GM21447 (cell line): ENCODE data around the gene USP3.
"Not testable (repeated sequence)": the region's sequence is repeated elsewhere in the genome, so short reads cannot be mapped to it uniquely, and the experiment has no call there.

ENCODE experiments used
- ATAC-seq: cut with Tn5 transposase; IDR thresholded peaks from one replicate; pipeline ENCODE4 v1.9.1; 2021; ENCODE audit not compliant: unreplicated experiment

USP3 gene

GRCh38 chr15:63476229-63476632 is 28.2 kb upstream of the USP3 start:
- ATAC-seq, result no peak

DNA sequence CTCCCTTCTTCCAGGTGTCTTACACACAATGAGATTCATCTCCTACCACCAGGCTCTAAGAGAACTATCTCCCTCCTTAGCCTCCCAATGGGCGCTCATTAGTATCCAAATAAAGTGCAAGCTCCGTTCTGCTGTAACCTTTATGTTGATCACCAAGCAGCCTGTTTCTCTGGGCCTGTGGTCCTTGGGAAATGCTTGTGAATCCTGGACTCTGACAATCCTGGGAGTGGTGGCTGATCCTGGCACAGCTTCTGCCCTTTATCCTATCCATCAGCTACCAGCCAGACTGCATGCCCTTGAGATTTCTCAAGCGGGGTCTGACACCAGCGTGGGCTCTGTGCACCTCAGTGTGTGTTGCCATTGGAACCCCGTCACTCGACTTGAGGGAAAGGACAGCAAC is 26.1 kb upstream of the USP3 start:
- ATAC-seq, result no peak

DNA sequence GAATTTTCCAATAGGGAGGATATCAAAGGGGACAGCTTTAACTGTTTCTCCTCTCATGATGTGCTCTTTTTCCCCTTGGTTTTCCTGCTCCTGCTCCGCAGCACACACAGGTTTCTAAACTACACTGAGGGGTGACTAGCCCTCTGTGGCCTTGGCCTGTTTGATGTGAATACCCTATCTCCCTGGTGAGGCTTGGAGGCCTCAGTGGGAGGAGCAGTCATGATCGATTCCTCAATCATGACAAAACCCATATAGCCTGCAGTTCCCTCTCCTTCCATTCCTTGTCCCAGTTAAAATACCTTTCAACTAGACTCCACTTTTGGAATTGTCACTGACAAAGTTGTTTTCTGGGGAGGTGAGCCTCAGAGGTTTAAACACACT is 24.0 kb upstream of the USP3 start:
- ATAC-seq, result no peak

GRCh38 chr15:63481105-63481810 is 23.1 kb upstream of the USP3 start:
- ATAC-seq, result no peak

DNA sequence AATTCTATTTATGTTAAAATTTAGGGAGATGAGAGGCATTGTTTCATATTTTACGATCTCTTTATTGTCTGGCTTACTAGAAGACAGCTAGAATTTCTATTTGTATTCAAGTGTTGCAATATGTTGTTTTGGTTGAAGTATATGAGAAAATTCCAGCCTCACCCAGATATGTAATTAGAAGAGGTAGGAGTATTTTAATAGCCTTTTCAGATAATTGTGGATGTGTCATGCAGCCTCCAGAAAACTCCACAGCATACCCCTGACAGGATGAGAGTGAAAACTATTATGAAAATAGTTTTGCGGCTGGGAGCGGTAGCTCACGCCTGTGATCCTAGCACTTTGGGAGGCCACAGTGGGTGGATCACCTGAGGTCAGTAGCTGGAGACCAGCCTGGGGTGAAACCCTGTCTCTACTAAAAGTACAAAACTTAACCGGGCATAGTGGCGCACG is 21.5 kb upstream of the USP3 start:
- ATAC-seq, result no peak

DNA sequence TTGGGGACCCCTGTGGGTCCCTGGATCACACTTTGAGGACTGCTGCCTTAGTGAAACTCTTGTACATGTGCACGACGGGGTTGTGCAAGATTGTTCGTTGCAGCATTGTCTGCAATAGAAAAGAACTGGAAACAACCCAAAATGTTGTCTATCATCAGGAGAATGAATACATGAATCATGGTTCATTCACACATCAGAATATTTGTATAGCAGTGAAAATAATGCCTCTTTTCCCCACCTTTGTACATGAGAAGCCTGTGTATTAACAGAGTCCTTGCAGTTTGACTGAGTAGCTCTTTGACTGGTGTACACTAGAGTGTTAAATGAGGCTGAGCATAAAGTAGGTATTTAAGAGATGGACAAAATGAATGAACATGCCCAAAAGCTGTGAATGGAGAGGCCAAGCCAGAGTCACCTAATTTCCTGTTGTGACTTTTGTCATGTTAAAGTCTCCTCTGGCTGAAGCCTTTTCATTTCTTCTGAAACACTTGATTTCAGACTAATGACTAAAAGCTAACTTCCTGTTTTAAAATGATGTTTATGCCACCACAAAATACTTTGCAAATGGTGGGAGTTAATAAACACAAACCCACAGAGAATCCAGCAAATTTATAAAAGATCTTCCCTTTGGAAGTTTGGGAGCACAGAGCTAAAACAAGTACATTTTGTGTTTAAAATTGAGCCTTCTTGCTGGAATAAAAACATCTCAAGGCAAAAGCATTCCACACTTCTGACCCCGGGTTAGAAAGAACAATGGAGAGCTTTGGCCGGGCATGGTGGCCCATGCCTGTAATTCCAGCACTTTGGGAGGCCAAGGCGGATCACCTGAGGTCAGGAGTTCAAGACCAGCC is 20.6 kb upstream of the USP3 start:
- ATAC-seq, result no peak

- no peak for ATAC-seq
These were observed 19.8 kb upstream of the USP3 start for GRCh38 chr15:63484433-63485186.

DNA sequence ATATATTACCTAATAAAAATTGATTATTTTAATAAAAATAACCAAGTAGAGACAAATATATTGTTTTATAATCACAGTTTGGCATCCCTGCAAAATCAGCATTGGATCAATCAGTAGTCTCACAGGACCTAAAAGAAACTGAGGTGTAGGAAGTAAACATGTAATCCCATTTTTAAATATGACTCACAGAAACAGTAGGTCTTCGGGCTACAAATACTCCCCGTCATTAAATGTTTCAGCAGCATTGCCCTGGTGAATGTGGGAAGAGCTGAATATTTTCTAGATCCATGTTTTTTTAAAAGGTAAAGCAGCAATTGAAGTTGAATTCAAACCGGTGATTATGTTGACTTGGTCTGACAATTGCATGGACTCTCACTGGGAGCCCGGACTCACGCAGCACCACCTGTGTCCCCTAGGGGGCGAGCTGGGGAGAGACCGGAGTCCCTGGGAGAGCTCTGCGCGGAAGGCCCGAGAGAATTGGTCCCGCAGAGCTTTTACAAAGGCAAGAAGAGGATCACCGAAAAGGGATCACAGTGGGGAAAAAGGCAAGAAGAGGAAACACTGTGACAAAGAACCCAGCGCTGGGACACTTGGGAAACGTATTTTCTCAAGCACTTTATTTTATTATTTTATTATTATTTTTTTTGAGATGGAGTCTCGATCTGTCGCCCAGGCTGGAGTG is 17.2 kb upstream of the USP3 start:
- ATAC-seq, result no peak

DNA sequence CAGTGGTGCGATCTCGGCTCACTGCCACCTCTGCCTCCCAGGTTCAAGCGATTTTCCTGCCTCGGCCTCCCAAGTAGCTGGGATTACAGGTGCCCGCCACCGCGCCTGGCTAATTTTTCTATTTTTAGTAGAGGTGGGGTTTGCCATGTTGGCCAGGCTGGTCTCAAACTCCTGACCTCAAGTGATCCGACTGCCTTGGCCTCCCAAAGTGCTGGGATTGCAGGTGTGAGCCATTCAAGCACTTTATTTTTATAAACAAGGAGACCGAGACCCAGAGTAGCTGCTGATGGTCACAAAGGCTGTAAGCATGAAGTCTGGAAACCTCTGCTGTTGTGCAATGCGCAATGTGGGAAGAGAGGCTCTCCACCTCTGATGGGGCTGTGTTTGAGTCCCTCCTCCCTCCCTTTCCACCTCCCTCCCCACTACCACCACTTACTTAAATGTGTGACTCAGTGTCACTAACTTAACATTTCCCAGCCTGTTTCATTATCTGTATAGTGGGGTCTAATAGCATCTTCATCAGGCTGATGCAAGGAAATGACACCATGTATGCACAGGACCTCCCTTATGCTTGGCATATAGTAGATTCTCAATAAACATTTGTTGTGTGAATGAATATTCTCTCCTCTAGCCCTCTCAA is 16.5 kb upstream of the USP3 start:
- ATAC-seq, result not testable (repeated sequence)

GRCh38 chr15:63488398-63488960 is 15.9 kb upstream of the USP3 start:
- ATAC-seq, result no peak

- ATAC-seq, result no peak
These were observed 15.0 kb upstream of the USP3 start for GRCh38 chr15:63489352-63489751.

DNA sequence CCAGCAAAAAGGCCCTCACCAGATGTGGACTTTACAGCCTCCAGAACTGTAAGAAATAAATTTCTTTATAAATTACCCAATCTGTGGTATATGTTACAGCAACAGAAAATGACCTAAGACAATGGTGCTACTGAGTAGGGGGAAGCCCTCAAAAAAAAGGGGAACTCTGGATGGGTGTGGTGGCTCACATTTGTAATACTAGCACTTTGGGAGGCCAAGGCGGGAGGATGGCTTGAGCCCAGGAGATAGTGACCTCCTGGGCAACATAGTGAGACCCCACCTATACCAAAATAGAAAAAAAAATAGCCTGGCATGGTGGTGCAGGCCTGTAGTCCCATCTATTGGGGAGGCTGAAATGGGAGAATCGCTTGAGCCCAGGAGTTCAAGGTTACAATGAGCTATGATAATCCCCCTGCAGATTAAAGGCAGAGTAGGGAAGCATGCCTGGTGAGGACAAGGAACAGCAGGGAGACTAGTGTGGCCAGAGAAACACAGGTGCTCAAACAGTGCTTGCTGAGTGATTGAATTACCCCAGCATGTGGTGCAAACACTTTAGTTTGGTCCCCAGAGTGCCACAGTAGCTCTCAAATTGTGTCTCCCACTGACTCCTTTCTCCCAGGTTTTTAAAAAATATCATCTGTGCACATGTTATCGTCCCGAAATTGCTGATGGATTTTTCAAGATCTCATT is 13.9 kb upstream of the USP3 start:
- ATAC-seq, result no peak

DNA sequence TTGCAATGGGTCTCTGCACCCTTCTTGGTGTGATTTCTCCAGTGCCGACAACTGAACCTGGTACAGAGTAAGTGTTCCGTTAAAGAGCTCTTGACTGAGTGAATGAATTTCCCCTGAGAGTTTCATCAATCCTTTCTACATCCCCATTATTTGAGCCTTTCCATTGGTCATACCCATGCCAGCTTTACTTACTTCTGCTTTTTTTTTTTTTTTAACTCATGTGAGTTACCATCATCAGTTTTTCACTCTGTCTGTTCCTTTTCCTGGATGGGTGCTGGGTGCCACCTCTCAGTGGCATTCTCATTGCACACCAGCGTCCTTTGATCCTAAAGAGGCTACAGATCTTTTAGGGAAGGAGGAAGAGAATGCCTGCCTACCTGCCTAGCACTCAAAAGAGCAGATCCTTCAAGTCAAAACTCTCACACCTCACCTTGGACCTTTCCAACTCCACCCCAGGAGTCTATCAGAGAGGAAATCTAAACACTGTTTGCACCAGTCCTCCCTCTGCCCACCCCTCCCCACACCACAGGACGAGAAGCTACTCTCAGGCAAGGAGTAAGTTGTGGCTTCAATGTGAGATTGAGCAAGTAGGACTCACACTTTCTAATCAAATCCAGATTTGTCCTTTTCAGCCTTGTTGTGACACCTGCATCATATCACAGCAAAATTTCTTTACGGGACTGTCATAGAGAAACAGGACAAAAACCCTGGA is 13.1 kb upstream of the USP3 start:
- ATAC-seq, result no peak

- ATAC-seq, result no peak
These were observed 12.4 kb upstream of the USP3 start for GRCh38 chr15:63491979-63492378.

DNA sequence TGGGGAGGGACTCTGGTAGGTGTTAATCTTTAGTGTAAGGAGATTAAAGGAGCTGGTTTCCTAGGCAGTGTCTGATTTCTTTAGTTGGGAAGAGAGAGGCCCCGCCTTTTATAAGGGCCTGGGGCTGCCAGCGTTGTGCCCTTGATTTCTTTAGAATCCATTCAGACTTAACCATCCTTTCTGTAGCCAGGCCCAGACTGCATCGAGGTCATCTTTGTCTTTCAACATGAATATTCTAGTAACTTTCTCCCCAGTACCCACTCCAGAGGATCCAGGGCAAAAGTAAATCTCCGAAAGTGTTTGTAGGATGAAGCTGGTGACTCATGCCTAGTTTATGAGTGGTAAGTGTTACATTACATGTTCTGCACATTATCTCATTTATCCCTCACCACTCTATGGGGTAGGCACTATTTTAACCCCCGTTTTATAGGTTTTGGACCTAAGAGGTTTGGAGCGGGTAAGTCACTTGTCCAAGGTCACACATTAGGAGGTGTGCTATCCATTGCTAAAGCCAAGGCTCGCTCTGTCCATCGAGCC is 11.8 kb upstream of the USP3 start:
- ATAC-seq, result no peak

DNA sequence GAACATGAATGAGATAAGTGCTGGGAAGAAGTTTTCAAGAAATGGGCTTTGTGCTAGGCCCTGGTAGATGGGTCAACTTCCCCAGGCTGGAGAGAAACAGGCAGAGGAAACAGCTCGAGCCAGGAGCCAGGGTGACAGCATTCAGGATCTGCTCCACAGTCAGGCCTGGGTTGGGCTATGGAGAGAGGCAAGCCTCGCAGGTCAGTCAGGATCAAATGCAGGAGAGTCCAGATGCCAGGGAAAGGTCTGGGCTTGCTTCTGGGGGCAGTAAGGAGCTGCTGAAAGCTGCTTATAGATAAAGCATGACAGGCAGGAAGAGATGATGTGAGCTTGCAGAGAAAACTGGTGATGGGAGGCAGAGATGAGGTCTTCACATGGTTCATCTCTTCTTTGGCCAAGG is 11.0 kb upstream of the USP3 start:
- ATAC-seq, result no peak

DNA sequence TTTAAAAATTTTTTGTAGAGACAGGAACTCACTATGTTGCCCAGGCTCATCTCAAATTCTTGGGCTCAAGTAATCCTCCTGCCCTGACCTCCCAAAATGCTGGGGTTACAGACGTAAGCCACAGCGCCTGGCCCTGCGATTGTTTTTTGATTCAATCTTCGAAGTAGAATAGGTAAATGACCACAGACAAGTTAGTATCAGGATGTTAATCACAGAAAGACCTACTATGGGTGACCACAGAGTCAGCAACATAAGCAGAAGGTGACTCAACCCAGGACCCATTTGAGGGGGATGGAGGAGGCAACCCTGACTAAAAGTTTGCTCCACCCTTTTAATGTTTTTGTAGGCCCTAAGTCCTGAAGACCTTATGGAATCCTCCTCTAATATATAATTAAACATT is 10.0 kb upstream of the USP3 start:
- no peak for ATAC-seq

DNA sequence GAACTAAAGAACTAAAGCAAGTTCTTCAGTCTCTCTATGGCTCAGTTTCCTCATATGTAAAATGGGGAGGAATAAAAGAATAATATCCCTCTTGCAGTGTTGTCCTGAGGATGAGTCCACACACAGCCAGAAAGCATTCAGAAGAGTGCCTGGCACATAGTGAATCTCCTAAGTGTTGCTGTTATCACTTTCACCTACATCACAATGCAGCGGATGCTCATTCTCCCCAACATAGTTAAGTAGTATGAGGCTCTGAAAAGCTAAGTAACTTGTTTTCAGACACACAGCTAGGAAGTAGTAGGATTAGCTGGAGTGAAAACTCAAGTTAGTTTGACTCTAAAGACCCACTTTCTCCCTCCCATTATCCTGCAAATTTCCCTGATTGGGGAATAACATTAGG is 9.1 kb upstream of the USP3 start:
- no peak for ATAC-seq
